HG03196 (cell line): Measurements from ENCODE around the gene TNFAIP8L3.

Experiments used
- ATAC-seq: cut with Tn5 transposase; IDR thresholded peaks from one replicate; pipeline ENCODE4 v1.9.1; 2021; ENCODE audit not compliant: unreplicated experiment

Gene TNFAIP8L3

GRCh38 chr15:51090753-51091152 lies 4.0 kb downstream of the TNFAIP8L3 start:
- ATAC-seq: no peak

DNA sequence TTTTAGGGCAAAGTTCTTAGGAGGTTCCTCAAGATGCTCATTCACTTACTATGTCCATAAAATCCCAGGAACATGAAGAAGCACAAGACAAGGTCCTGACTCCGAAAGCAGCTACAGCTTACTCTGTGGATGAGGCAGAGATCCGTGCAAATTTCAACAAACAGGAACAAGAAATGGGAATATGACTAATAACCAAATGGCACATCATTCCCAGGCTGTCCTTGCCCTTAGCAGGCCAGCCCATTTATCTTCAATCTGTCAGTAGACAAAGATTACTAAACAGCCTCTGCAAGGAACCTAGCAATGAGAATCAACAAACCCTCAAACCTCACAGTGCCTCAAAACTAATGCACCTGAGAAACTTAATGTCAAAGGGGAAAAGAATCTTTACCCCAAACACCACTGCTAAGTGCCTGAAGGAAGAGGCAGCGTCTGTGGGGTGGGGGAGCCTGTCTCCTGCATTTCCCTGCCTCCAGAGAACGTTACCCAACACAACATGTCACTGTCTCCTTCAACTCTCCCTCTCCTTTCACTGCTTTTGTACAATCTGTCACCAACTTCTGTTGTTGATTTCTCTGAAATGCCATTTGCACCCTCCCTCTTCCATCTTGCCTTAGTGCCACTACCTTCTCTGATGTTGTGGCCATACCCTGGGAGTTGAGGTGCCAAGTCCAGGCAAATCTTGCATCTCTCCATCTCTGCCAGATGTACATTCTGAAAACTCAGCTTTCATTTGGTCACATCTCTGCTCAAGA lies 4.8 kb downstream of the TNFAIP8L3 start:
- ATAC-seq: no peak

- no peak for ATAC-seq
These were observed 5.7 kb downstream of the TNFAIP8L3 start for GRCh38 chr15:51089041-51089440.

GRCh38 chr15:51088585-51088984 lies 6.1 kb downstream of the TNFAIP8L3 start:
- no peak for ATAC-seq

DNA sequence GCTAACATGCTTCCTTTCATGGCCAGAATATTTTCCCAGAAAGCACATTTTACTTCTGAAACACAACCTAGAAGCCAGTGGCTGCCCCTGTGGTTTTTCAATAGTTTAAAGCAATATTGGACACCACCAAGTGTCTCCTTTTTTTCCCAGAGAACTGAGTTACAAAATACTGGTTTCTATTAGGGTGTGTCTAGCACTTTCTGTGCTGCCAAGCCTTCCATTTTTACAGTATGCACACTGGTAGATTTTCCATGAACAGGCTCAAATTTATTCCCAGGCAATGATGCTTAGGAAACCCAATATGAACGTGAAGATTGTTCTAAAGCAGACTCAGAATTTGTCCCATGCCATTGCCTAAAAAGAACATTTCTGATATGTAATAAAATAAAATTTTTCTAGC lies 7.2 kb downstream of the TNFAIP8L3 start:
- ATAC-seq: no peak

DNA sequence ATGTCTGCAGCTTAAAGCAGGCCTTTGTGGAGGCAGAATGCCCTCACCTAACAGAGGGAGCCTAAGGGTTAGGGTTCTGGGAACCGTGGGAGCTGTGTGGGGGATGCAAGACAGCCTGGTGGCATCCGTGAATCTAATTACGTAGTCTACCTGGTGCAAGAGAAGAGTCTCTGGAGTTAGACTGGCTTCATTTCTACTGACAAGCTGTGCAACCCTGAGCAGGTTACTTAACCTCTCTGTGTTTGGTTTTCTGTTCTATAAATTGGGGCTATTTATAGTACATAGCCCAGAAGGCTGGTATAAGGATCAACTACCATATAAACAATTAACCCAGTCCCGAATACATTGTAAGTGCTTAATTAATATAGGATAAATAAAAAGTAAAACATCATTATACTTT lies 8.3 kb downstream of the TNFAIP8L3 start:
- no peak for ATAC-seq

- ATAC-seq: no peak
These were observed 8.9 kb downstream of the TNFAIP8L3 start for GRCh38 chr15:51085764-51086163.

GRCh38 chr15:51083641-51084166 lies 11.0 kb downstream of the TNFAIP8L3 start:
- no peak for ATAC-seq

GRCh38 chr15:51082246-51082645 lies 12.5 kb downstream of the TNFAIP8L3 start:
- ATAC-seq: no peak

- no peak for ATAC-seq
These were observed 14.4 kb downstream of the TNFAIP8L3 start for GRCh38 chr15:51080286-51080685.

DNA sequence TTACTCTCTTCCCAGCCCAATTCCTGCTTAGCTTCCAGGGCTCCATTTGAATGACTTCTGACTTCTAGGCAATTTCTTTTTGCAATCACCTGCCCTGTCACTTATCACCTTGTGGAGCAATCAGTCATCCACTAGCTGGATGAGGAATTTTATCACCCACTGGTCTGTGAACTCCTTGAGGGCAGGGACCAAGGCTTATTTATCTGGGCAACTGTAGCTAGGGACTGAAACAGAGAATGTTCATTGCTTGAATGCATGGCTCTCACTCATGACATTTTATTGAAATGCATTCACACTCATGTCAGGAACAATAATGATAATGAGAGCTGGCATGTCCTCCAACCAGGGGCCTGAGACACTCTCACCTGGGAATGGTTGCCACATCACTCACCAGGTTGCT lies 15.5 kb downstream of the TNFAIP8L3 start:
- ATAC-seq: no peak

- no peak for ATAC-seq
These were observed 17.2 kb downstream of the TNFAIP8L3 start for GRCh38 chr15:51077221-51078153.

DNA sequence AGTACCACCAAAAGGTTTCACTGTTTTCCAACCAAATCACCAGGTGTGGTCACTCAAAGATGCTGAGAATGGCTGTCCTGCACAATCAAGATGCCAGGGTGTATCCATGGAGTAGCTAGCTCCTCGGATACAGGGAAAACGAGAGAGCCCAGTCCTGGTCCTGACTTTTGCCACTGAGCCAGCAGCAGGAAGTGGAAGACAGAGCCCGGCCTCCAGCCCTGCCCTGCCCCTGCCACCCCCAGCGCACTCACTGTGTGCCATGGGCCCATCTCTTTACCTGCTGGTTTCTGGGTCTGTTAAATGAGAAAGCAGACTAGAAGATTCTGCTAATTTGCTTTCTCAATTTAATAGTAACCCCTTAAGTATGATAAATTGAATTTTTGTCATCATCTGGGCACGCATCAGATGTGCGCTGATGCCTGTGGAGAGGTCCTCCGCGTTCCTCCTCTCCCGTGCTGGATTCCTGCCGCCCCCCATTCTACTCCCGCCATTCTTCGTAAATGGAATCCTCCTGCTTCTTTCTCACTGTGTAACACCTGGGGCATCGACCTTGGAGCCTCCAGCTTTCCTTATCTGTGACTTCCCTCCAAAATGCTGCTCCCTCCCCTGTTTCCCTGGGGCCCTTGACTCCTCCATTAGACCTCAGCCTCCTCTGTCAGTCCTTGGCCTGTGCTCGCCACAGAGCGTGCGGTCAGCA lies 18.0 kb downstream of the TNFAIP8L3 start:
- no peak for ATAC-seq

- no peak for ATAC-seq
These were observed 18.7 kb downstream of the TNFAIP8L3 start for GRCh38 chr15:51075826-51076523.

- no peak for ATAC-seq
These were observed 19.3 kb downstream of the TNFAIP8L3 start for GRCh38 chr15:51075364-51075763.

DNA sequence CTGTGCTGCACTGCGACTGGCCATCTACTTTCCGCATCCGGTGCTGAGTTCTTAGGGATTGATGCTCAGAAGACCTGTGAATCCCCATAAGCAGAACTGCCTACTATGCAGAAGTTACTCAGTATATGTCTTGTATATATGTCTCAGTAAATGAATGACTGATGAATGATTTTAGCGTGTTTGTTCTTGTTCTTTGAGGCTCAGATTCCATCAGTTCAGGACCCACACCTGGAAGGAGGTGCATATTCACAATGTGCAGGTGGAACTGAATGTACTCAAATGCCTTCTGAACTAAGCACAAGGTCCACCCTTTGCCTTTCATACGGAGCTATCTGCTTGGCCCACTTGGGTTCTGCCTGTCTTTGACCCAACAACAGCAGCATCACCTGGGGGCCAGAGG lies 19.8 kb downstream of the TNFAIP8L3 start:
- no peak for ATAC-seq

- no peak for ATAC-seq
These were observed 23.1 kb downstream of the TNFAIP8L3 start for GRCh38 chr15:51071578-51071977.

DNA sequence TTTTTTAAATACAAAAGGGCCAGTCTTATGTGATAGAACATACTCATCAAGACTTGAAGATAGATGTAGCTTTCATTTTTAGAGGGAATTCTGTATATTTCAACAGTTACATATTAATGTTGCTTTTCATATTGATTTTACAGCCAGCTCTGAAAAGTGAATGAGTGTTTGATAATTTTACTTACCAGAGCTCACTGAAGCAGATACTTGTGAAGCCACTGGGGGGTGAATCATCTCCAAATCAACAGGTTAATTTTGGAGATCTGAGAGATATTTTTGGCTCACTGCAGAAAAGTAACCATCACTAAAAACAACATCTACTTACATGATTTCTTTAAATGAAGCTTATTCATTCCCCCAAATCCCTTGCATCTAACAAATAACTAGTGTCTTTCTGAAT lies 24.7 kb downstream of the TNFAIP8L3 start:
- no peak for ATAC-seq

DNA sequence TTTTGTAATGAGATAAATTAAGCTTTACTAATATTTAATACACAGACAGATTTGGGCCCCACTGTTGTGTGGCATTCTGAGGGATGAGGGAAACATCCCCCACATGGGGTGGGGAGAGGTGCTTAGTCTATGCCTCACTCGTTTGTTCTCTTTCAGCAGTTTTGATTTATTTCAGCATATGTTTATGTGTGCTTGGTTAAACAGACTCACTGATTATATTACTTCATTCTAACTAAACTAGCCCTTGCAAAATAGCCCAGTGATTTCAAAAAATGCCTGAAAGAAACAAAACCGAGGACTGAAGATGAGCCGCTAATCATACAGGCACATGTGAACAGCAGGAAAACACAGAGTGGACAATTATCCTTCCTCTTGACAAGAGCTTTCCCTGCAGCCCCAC lies 27.2 kb downstream of the TNFAIP8L3 start:
- no peak for ATAC-seq

DNA sequence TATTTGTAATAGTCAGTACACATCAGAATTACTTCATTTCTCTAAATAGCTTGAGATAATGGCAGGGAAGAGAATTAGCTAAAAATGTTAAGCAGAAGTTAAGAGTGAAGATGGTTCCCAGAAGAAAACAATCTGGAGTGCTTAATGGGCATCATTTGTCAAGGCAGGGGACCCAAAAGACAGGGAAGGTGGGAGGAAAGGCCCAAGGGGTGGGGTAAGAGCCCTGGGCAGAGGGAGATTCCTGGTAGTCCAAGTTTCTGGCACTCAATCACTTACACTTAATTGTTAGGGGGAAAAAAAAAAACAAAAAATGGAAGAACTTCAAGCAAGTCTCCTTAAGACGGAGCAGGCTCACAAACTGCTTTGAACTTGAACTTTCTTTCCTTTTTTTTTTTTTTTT lies 28.9 kb downstream of the TNFAIP8L3 start:
- ATAC-seq: no peak

DNA sequence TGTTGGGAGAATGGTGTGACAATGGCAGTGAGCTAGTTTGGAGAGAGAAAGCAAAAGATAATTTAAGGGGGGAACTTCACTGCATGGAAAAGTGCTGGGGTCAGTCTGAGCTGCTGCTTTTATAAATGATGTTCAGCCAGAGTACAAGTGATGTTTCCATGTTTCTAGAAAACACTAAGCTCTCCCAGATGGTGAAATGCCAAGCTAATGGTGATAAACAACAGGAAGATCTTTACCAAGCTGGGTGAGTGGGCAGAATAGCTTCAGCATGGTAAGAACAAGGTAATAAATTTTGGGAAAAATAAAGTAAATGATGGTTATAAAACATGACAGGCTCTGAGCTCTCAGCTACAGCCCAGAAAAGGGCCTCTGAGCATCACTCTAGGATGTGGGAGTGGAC lies 29.4 kb downstream of the TNFAIP8L3 start:
- ATAC-seq: no peak
